NK-92 treated with Interleukin-12 subunit alpha and Interleukin-12 subunit beta, amount 100 ng/mL, for 24 hours (cell line): ENCODE measurements around the gene GRIA1.

Source experiments
- DNase-seq: peaks from one replicate; lab custom pipeline; 2025; lab: John Stamatoyannopoulos, UW

Gene GRIA1

DNA sequence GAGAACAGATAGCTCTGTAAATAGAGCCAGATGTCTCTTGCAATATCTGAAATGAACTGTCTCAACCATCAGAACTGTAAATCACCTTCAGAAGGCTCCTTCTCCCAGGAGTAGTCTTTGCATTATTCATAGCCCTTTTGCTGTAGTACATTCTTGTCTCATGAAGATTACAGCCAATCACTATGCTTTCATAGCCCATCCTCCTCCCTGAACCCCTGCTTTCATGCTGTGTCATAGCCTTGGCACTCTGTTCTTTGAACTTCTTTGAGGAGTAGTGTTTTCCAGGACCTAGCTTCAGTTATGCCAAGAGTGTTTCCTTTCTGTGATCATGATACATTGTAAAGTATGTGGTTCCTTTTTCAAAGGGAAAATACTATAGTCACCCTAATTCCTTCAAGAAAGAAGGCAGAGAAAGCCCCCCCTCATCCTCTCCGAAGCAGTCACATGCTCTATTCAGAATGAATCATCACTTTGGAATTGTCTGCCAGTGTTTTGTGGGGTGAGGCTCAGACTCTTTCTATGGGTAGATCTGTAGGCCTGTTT, 61.1 kb downstream of the GRIA1 start:
- no peak for DNase-seq

GRCh38 chr5:153552886-153553285, 62.4 kb downstream of the GRIA1 start:
- DNase-seq, result no peak

DNA sequence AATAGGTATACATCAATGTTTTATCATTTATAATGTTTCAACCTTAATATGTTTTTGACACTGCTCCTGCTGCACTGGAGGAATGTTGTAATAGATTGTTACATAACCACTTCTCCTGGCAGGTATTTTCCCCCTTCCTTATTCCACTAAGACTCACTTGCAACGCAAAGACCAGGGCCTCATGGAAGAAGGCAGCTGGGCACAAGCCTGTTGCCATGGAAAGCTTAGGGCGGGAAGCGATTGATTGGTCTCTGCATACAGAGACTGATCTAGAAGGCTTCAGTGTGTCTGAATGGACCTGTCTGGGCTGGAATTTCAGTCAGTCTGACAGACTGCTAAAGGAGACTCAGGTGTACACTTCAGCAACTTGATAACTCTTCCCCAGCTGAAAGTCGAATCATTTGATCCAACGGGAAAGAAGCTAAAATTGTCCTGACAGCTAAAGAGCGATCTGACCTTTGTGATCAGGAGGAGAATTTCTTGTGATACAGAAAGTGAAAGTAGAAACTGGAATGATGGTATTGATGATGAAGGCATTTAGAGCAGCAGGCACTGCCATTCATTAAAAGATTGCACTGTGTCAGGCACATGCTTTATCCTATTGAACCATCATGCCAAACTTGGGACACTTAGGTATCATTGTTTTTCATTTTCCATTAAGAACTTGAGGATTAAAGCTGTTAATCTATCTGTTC, 65.1 kb downstream of the GRIA1 start:
- DNase-seq, result no peak

DNA sequence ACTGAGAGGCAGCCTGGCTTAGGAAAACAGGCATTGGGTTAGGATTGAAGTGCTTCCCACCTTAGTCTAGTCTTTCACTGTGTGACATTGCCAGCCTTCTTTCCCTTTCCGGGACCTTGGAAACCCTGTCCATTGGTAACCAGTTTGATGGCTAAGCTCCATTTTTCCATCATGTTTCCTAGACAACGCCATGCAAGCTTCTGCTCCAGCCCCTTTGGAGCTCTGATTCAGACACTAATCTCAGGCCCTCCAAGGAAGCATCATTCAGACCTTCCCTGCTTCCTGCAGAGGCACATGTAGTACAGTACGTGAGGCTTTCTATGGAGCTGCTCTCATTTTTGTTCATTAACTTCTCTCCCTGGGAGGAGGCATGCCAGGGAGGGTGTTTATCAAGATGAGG, 68.5 kb downstream of the GRIA1 start:
- no peak for DNase-seq

- DNase-seq, result no peak
These were observed 69.5 kb downstream of the GRIA1 start for GRCh38 chr5:153559926-153560325.

DNA sequence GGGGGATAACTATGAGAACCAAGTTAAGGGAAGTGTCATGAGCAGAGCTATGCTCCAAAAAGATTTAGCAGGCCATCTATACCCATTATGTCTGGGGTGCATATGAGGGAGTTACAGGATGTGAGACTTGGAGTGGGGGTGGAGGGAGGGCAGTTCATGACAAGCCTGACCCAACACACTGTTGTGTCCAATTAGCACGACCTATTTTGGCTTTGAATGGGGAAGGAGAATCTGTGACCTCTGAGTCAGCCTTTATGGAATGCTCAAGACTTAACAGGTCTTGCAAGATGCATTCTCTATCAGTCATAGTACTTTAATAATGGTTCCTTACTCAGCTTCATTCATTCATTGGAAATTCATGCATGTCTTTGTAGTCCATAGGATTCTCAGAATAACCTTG, 71.7 kb downstream of the GRIA1 start:
- no peak for DNase-seq

DNA sequence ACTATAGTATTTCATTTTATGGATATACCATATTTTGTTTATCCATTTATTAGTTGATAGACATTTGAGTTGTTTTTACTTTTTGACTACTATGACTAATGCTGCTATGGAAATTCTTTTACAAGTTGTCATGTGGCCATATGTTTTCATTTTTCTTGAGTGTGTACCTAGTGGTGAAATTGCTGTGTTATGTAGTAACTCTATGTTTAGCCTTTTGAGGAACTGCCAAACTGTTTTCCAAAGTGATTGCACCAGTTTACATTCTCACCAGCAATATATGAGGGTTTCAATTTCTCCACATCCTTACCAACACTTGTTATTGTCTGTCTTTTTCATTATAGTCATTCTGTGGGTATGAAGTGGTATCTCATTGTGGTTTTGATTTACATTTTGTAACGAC, 75.4 kb downstream of the GRIA1 start:
- no peak for DNase-seq

DNA sequence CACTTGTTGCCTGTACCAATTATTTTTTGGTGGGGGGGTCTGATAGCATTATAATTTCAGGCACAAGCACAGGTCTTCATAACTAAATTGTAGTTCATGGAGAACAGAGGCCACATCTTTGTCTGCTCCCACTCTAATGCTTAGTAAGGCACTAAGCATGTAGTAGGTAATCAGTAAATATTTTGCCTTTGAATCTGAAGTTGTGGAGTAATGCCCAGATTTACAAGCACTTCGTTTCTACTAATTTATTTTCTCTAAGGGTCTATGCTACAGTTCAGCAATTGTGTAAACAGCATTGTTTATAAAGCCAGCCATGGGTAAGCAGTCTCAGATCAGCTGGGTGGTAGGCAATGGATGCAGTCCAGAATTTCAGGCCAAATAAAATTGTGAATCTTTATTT, 78.6 kb downstream of the GRIA1 start:
- DNase-seq, result no peak

GRCh38 chr5:153571162-153571561, 80.7 kb downstream of the GRIA1 start:
- DNase-seq, result no peak

DNA sequence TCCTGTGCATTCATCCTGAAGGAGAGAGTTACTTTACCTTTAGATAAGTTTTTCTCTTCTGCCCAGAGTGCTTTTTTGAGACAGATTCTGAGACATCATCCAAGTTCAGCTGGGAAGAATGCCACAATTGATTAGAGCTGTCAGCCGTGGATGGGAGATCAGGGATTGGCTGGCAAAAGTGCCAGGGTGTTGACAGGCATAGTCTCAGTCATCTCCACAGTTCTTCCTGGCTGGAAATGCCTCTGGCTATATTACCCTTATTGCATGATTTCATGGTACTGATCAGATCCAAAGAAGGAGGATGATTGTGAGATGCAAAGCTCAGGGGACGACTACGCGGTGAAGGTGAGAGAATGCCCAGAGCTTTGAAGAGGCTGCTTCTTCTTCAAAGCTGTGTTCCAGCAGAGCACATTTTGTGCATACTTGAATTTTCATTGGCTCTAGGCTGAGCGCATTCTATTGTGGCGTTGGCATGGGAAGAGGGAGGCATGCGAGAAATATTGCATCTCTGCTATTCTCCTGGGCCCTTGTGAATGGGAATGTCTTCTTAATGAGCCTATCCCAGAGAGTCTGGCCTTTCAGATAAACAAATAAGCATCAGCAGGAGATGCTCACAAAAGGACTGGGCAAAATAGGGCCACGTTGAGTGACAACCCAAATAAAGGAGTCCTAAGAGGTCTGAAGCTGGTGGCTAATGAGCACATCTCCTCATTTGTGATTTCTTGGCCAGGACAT, 82.1 kb downstream of the GRIA1 start:
- DNase-seq, result no peak

- DNase-seq, result no peak
These were observed 83.0 kb downstream of the GRIA1 start for GRCh38 chr5:153573326-153574033.

- DNase-seq, result no peak
These were observed 93.9 kb downstream of the GRIA1 start for GRCh38 chr5:153584126-153584959.

DNA sequence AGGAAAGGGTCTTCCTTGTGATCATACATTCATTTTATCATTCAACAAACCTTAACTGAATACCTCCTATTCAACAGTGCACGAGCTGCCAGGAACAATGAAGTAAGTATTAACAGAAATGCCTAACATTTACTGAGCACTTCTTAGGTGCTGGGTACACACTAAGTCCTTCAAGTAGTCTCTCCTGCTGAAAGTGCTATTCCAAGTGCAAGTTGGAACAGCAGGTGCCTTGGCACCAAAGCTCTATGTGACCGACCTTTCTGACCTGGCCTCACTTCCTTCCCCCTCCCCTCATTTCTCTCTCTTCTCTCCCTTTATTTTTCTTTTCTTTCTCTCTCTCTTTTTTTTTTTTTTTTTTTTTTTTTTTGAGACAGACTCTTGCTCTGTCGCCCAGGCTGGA, 94.5 kb downstream of the GRIA1 start:
- DNase-seq, result no peak

- DNase-seq, result no peak
These were observed 95.3 kb downstream of the GRIA1 start for GRCh38 chr5:153585622-153586277.

DNA sequence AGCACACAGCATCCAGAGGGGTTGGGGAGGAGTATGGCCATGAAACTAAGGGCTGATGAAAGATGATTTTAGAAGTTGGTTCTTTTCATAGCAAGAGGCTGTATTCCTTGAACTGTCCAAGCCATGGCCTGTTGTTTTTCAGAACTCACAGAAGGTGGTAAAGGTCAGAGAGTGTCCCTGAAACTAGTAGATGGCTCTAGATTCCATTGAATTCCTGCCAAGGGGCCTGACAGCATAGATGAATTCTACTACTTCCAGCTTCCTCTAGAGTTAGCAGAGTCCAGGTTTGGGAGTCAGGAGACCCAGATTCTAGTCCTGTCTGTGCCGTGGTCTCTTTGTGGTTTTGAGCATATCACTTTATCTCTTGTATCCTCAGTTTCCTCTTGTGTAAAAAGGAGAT, 101.6 kb downstream of the GRIA1 start:
- DNase-seq, result no peak

GRCh38 chr5:153594785-153595184, 104.3 kb downstream of the GRIA1 start:
- DNase-seq, result no peak

- DNase-seq, result no peak
These were observed 107.6 kb downstream of the GRIA1 start for GRCh38 chr5:153598099-153598498.

DNA sequence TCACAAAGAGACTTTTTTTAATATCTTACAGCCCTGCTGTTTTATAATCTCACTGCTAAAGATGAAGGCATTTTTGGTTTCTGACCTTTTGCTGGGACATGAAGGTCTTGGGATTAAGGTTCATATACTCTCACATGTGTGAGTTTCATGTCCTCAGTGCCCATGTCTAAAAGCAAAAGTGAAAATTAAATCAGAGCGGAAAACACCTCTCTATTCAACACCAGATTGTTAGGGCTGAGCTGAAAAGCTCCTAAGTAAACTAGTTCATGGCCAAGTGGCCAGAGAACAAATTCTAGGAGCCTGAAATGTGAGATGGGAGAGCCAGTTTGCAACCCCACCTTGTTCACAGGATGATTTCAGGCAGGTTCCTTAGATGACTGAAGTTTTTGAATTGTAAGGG, 110.9 kb downstream of the GRIA1 start:
- no peak for DNase-seq

- DNase-seq, result no peak
These were observed 114.9 kb downstream of the GRIA1 start for GRCh38 chr5:153605386-153605785.

GRCh38 chr5:153610009-153610408, 119.5 kb downstream of the GRIA1 start:
- no peak for DNase-seq

- no peak for DNase-seq
These were observed 120.3 kb downstream of the GRIA1 start for GRCh38 chr5:153610811-153611210.
